GM23338 (cell line): ENCODE data around the gene CRTC3. TPM values are rescaled to one million over a fixed set of nuclear protein-coding genes. Genes with fewer than 3 reads are reported as not detected.

Source experiments
- ATAC-seq: fragments of 200-7000 bp; cut with Tn5 transposase; 3 replicates; pipeline ENCODE4 v1.9.1; 2020
- DNase-seq: peaks from one replicate; pipeline ENCODE4 v3.0.0-alpha.2; 2015; ENCODE audit warnings: low spot score
- H2AFZ ChIP-seq: fragments of 200-600 bp; sonication (generic); 2 replicates; pipeline ENCODE4 v1.8.0; 2016; ENCODE audit warnings: antibody characterized with exemption, mild to moderate bottlenecking, moderate library complexity
- H3F3A ChIP-seq: fragments of 200-600 bp; sonication (generic); replicated peaks from 2 replicates; pipeline ENCODE4 v1.8.0; 2017; ENCODE audit warnings: antibody characterized with exemption, mixed run types, low read depth
- H3K27ac ChIP-seq: fragments of 200-600 bp; sonication (generic); 2 replicates; pipeline ENCODE4 v1.6.1; 2016; ENCODE audit warnings: low read depth
- H3K27me3 ChIP-seq: fragments of 200-600 bp; sonication (generic); 2 replicates; pipeline ENCODE4 v1.8.0; 2016; ENCODE audit warnings: mild to moderate bottlenecking, mixed run types, moderate library complexity; ENCODE audit not compliant: insufficient read depth
- H3K36me3 ChIP-seq: fragments of 200-600 bp; sonication (generic); 2 replicates; pipeline ENCODE4 v1.8.0; 2016; ENCODE audit warnings: mild to moderate bottlenecking; ENCODE audit not compliant: insufficient read depth
- H3K4me1 ChIP-seq: fragments of 200-600 bp; sonication (generic); 2 replicates; pipeline ENCODE4 v1.8.0; 2016; ENCODE audit warnings: mild to moderate bottlenecking, moderate library complexity; ENCODE audit not compliant: insufficient read depth
- H3K4me2 ChIP-seq: fragments of 200-600 bp; sonication (generic); 2 replicates; pipeline ENCODE4 v1.7.1; 2017; ENCODE audit warnings: mixed run types
- H3K4me3 ChIP-seq: fragments of 200-600 bp; sonication (generic); 2 replicates; pipeline ENCODE4 v1.6.1; 2016; ENCODE audit warnings: mixed run types
- H3K79me2 ChIP-seq: fragments of 200-600 bp; sonication (generic); replicated peaks from 2 replicates; pipeline ENCODE4 v1.8.0; 2017; ENCODE audit warnings: mild to moderate bottlenecking; ENCODE audit not compliant: insufficient read depth
- H3K9me2 ChIP-seq: fragments of 200-600 bp; sonication (generic); 2 replicates; pipeline ENCODE4 v1.8.0; 2017; ENCODE audit not compliant: insufficient read depth
- H4K20me1 ChIP-seq: fragments of 200-600 bp; sonication (generic); replicated peaks from 2 replicates; pipeline ENCODE4 v1.8.0; 2017; ENCODE audit warnings: mild to moderate bottlenecking; ENCODE audit not compliant: insufficient read depth
- H3K27ac Mint-ChIP-seq: 2 replicates; pipeline ENCODE4 v1.8.0; 2020; ENCODE audit warnings: inconsistent platforms, mild to moderate bottlenecking, moderate library complexity, mixed read lengths
- H3K27me3 Mint-ChIP-seq: 3 replicates; pipeline ENCODE4 v1.8.0; 2022; ENCODE audit warnings: low read depth, mild to moderate bottlenecking, moderate library complexity, mixed read lengths, inconsistent platforms; ENCODE audit not compliant: insufficient read depth, poor library complexity
- H3K36me3 Mint-ChIP-seq: 3 replicates; pipeline ENCODE4 v1.8.0; 2021; ENCODE audit warnings: low read depth, mild to moderate bottlenecking, inconsistent platforms, moderate library complexity, mixed read lengths
- H3K4me1 Mint-ChIP-seq: 3 replicates; pipeline ENCODE4 v1.8.0; 2020; ENCODE audit warnings: mild to moderate bottlenecking, inconsistent platforms, mixed read lengths
- H3K4me3 Mint-ChIP-seq: 3 replicates; pipeline ENCODE4 v1.8.0; 2021; ENCODE audit warnings: moderate library complexity, mild to moderate bottlenecking, inconsistent platforms, mixed read lengths
- H3K9me3 Mint-ChIP-seq: 3 replicates; pipeline ENCODE4 v1.8.0; 2020; ENCODE audit warnings: moderate library complexity, mild to moderate bottlenecking, inconsistent platforms, mixed read lengths
- CREB1 ChIP-seq: fragments of 250-450 bp; sonication (Bioruptor Pico); IDR thresholded peaks from 2 replicates; pipeline ENCODE4 v1.5.0; 2020; ENCODE audit warnings: low read depth, mild to moderate bottlenecking, moderate library complexity
- EZH2 ChIP-seq: fragments of 200-600 bp; sonication (generic); IDR thresholded peaks from one replicate; pipeline ENCODE4 v1.8.0; 2017; ENCODE audit warnings: antibody characterized with exemption, mild to moderate bottlenecking, low read depth; ENCODE audit not compliant: unreplicated experiment
- EZH2phosphoT487 ChIP-seq: fragments of 200-600 bp; sonication (generic); IDR thresholded peaks from one replicate; pipeline ENCODE4 v1.8.1; 2018; ENCODE audit warnings: antibody characterized with exemption; ENCODE audit not compliant: unreplicated experiment
- JUNB ChIP-seq: IDR thresholded peaks from one replicate; pipeline ENCODE4 v1.6.1; 2016; ENCODE audit warnings: antibody characterized with exemption; ENCODE audit not compliant: unreplicated experiment
- NANOG ChIP-seq: IDR thresholded peaks from 2 replicates; pipeline ENCODE4 v1.6.1; 2016; ENCODE audit warnings: antibody characterized with exemption, borderline replicate concordance
- POLR2AphosphoS5 ChIP-seq: IDR thresholded peaks from 2 replicates; pipeline ENCODE4 v1.6.1; 2016; ENCODE audit warnings: antibody characterized with exemption, low read depth
- STAT1 ChIP-seq: IDR thresholded peaks from one replicate; pipeline ENCODE4 v1.6.1; 2016; ENCODE audit warnings: antibody characterized with exemption; ENCODE audit not compliant: unreplicated experiment
- ZNF114 ChIP-seq: fragments of 250-450 bp; sonication (Bioruptor Pico); IDR thresholded peaks from 2 replicates; pipeline ENCODE4 v1.5.0; 2020; ENCODE audit warnings: mild to moderate bottlenecking, moderate library complexity
- ZNF331 ChIP-seq: fragments of 250-450 bp; sonication (Bioruptor Pico); IDR thresholded peaks from 2 replicates; pipeline ENCODE4 v1.5.0; 2020; ENCODE audit warnings: low read depth, mild to moderate bottlenecking, moderate library complexity
- polyA plus RNA-seq: library from polyadenylated mRNA; unstranded; fragments of >200 nt; fragmentation: Nextera tagmentation; extraction: Ambion mirVana; gene quantifications from 2 replicates; pipeline ENCODE4 v1.2.1, GENCODE V29; 2016
- total RNA-seq: library from RNA; depleted of rRNA; stranded (reverse); fragments of >200 nt; shearing (Covaris generic); gene quantifications from 2 replicates; pipeline ENCODE4 v1.2.3, GENCODE V29; 2014
- TF ChIP-seq, protein P1 (sequence below): fragments of 250-450 bp; sonication (Bioruptor Pico); IDR thresholded peaks from 2 replicates; pipeline ENCODE4 v1.5.0; 2020; ENCODE audit warnings: mild to moderate bottlenecking, moderate library complexity
- TF ChIP-seq, protein P2 (sequence below): IDR thresholded peaks from 2 replicates; pipeline ENCODE4 v1.6.1; 2016; ENCODE audit warnings: antibody characterized with exemption
- TF ChIP-seq, protein P3 (sequence below), 2 experiments: fragments of 200-600 bp in 1 of 2; sonication (generic) in 1 of 2; conservative IDR thresholded peaks; 2 replicates each; pipeline versions ENCODE4 v1.5.1 to v1.6.1; 2016 to 2017; ENCODE audit warnings: antibody characterized with exemption in 2 of 2, low read depth in 2 of 2, mild to moderate bottlenecking in 2 of 2, moderate library complexity in 1 of 2
- TF ChIP-seq, protein P4 (sequence below): IDR thresholded peaks from one replicate; pipeline ENCODE4 v1.6.1; 2018; ENCODE audit warnings: antibody characterized with exemption; ENCODE audit not compliant: unreplicated experiment

The CRTC3 gene
- total and polyA plus RNA-seq, 2 experiments from 2014 or later: 2.8 to 3.8 TPM

DNA sequence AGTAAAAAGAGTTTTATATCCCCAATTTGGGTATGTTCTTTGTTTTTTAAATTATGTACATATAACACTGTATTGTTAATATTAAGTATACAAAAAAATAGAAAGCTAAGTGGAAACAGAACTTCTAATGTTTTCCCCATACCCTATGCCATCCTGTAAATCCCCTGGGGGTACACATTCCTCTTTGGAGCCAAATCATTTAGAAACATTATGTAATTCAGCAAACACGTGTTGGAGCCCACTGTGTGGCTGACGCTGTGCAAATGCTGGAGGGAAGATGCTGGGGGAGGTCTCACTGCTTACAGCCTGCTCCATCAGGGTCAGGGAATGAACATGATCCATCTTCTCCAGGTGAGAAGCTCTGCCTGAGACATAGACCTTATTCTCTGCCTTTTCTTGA, 52.8 kb downstream of the CRTC3 start:
- Histone ChIP-seq H3F3A (peaks cover 11% of the 10 kb centered on the region; the same call in 1 of the 2 replicates), H3K79me2 (no peaks in the 10 kb centered on the region), H3K36me3 (no peaks in the 10 kb centered on the region), H3K9me2 (no peaks in the 10 kb centered on the region), H4K20me1 (no peaks in the 10 kb centered on the region), H2AFZ (no peak overlapping the region), H3K27me3 (peaks cover 33% of the 10 kb centered on the region), H3K4me2 (peak overlapping the region; percentile 5), H3K27ac (no peak overlapping the region), H3K4me1 (peaks cover 62% of the 10 kb centered on the region), H3K4me3 (no peak overlapping the region)
- Mint-ChIP-seq H3K4me3 (no peak overlapping the region), H3K4me1 (peaks cover 48% of the 10 kb centered on the region), H3K27ac (no peak overlapping the region), H3K9me3 (no peaks in the 10 kb centered on the region), H3K27me3 (peaks cover 9% of the 10 kb centered on the region), H3K36me3 (no peaks in the 10 kb centered on the region)
- no peak for DNase-seq
- TF ChIP-seq, protein P1, sequence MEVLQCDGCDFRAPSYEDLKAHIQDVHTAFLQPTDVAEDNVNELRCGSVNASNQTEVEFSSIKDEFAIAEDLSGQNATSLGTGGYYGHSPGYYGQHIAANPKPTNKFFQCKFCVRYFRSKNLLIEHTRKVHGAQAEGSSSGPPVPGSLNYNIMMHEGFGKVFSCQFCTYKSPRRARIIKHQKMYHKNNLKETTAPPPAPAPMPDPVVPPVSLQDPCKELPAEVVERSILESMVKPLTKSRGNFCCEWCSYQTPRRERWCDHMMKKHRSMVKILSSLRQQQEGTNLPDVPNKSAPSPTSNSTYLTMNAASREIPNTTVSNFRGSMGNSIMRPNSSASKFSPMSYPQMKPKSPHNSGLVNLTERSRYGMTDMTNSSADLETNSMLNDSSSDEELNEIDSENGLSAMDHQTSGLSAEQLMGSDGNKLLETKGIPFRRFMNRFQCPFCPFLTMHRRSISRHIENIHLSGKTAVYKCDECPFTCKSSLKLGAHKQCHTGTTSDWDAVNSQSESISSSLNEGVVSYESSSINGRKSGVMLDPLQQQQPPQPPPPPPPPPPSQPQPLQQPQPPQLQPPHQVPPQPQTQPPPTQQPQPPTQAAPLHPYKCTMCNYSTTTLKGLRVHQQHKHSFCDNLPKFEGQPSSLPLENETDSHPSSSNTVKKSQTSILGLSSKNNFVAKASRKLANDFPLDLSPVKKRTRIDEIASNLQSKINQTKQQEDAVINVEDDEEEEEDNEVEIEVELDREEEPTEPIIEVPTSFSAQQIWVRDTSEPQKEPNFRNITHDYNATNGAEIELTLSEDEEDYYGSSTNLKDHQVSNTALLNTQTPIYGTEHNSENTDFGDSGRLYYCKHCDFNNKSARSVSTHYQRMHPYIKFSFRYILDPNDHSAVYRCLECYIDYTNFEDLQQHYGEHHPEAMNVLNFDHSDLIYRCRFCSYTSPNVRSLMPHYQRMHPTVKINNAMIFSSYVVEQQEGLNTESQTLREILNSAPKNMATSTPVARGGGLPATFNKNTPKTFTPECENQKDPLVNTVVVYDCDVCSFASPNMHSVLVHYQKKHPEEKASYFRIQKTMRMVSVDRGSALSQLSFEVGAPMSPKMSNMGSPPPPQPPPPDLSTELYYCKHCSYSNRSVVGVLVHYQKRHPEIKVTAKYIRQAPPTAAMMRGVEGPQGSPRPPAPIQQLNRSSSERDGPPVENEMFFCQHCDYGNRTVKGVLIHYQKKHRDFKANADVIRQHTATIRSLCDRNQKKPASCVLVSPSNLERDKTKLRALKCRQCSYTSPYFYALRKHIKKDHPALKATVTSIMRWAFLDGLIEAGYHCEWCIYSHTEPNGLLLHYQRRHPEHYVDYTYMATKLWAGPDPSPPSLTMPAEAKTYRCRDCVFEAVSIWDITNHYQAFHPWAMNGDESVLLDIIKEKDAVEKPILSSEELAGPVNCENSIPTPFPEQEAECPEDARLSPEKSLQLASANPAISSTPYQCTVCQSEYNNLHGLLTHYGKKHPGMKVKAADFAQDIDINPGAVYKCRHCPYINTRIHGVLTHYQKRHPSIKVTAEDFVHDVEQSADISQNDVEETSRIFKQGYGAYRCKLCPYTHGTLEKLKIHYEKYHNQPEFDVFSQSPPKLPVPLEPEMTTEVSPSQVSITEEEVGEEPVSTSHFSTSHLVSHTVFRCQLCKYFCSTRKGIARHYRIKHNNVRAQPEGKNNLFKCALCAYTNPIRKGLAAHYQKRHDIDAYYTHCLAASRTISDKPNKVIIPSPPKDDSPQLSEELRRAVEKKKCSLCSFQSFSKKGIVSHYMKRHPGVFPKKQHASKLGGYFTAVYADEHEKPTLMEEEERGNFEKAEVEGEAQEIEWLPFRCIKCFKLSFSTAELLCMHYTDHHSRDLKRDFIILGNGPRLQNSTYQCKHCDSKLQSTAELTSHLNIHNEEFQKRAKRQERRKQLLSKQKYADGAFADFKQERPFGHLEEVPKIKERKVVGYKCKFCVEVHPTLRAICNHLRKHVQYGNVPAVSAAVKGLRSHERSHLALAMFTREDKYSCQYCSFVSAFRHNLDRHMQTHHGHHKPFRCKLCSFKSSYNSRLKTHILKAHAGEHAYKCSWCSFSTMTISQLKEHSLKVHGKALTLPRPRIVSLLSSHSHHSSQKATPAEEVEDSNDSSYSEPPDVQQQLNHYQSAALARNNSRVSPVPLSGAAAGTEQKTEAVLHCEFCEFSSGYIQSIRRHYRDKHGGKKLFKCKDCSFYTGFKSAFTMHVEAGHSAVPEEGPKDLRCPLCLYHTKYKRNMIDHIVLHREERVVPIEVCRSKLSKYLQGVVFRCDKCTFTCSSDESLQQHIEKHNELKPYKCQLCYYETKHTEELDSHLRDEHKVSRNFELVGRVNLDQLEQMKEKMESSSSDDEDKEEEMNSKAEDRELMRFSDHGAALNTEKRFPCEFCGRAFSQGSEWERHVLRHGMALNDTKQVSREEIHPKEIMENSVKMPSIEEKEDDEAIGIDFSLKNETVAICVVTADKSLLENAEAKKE: no peak
- TF ChIP-seq, protein P2, sequence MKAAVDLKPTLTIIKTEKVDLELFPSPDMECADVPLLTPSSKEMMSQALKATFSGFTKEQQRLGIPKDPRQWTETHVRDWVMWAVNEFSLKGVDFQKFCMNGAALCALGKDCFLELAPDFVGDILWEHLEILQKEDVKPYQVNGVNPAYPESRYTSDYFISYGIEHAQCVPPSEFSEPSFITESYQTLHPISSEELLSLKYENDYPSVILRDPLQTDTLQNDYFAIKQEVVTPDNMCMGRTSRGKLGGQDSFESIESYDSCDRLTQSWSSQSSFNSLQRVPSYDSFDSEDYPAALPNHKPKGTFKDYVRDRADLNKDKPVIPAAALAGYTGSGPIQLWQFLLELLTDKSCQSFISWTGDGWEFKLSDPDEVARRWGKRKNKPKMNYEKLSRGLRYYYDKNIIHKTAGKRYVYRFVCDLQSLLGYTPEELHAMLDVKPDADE: no peak
- TF ChIP-seq EZH2 (no peak), STAT1 (no peak), ZNF331 (CRISPR knock-in tag) (no peak), NANOG (no peak), JUNB (no peak), CREB1 (CRISPR knock-in tag) (no peak), ZNF114 (CRISPR knock-in tag) (no peak), EZH2phosphoT487 (no peak), POLR2AphosphoS5 (no peak)
- TF ChIP-seq, protein P3, sequence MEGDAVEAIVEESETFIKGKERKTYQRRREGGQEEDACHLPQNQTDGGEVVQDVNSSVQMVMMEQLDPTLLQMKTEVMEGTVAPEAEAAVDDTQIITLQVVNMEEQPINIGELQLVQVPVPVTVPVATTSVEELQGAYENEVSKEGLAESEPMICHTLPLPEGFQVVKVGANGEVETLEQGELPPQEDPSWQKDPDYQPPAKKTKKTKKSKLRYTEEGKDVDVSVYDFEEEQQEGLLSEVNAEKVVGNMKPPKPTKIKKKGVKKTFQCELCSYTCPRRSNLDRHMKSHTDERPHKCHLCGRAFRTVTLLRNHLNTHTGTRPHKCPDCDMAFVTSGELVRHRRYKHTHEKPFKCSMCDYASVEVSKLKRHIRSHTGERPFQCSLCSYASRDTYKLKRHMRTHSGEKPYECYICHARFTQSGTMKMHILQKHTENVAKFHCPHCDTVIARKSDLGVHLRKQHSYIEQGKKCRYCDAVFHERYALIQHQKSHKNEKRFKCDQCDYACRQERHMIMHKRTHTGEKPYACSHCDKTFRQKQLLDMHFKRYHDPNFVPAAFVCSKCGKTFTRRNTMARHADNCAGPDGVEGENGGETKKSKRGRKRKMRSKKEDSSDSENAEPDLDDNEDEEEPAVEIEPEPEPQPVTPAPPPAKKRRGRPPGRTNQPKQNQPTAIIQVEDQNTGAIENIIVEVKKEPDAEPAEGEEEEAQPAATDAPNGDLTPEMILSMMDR (conservative IDR thresholded peaks at IDR 0.05; ENCODE audit: low read depth in 2 of 2): no peak
- TF ChIP-seq, protein P4, sequence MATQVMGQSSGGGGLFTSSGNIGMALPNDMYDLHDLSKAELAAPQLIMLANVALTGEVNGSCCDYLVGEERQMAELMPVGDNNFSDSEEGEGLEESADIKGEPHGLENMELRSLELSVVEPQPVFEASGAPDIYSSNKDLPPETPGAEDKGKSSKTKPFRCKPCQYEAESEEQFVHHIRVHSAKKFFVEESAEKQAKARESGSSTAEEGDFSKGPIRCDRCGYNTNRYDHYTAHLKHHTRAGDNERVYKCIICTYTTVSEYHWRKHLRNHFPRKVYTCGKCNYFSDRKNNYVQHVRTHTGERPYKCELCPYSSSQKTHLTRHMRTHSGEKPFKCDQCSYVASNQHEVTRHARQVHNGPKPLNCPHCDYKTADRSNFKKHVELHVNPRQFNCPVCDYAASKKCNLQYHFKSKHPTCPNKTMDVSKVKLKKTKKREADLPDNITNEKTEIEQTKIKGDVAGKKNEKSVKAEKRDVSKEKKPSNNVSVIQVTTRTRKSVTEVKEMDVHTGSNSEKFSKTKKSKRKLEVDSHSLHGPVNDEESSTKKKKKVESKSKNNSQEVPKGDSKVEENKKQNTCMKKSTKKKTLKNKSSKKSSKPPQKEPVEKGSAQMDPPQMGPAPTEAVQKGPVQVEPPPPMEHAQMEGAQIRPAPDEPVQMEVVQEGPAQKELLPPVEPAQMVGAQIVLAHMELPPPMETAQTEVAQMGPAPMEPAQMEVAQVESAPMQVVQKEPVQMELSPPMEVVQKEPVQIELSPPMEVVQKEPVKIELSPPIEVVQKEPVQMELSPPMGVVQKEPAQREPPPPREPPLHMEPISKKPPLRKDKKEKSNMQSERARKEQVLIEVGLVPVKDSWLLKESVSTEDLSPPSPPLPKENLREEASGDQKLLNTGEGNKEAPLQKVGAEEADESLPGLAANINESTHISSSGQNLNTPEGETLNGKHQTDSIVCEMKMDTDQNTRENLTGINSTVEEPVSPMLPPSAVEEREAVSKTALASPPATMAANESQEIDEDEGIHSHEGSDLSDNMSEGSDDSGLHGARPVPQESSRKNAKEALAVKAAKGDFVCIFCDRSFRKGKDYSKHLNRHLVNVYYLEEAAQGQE: no peak
- no peak for ATAC-seq
